ENCODE results near the gene BAHCC1.

Gene BAHCC1

DNA sequence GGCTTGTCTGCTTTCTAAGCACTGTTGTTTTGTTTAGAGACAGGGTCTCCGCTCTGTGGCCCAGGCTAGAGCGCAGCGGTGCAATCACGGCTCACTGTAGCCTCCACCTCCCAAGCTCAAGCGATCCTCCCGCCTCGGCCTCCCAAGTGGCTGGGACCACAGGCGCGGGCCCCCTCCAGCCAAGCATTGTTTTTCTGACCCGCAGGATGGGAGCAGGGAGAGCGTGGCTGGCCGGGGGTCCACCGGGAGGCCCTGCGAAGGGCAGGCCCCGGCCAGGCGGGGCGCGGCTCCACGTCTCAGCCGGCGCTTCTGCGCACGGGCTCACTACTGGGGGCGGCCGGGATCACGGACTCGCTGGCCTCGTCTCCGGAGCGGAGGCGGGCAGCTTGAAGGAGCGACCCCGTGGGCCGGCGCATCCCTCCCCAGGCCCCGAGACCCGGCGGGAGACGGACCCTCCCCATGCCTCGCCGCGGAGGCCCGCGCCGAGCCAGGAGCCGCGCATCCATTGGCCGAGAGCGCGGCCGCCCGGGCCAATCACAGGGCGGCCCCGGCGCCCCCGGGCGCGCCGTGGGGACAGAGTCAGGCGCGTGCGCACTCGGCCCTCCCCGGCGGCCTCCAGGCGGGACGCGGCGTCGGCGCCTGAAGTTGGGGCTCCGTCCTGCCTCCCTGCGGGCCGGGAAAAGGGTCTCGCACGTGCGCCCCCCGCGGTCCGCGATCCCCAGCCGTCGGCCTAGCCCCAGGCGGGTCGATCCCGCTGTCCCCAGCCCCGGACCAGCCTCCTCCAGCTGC lies 92.4 kb downstream of the BAHCC1 start:
- peak overlapping the region; percentile 33 to 56 for H3K4me3 ChIP-seq (replicated peaks in 1 of 2; ENCODE audit: low read depth in 2 of 2, low read length in 2 of 2)
- DNase-seq (ENCODE audit: low read depth in 2 of 2), result peak; percentile 68 to 74
- TF ChIP-seq, protein P1, sequence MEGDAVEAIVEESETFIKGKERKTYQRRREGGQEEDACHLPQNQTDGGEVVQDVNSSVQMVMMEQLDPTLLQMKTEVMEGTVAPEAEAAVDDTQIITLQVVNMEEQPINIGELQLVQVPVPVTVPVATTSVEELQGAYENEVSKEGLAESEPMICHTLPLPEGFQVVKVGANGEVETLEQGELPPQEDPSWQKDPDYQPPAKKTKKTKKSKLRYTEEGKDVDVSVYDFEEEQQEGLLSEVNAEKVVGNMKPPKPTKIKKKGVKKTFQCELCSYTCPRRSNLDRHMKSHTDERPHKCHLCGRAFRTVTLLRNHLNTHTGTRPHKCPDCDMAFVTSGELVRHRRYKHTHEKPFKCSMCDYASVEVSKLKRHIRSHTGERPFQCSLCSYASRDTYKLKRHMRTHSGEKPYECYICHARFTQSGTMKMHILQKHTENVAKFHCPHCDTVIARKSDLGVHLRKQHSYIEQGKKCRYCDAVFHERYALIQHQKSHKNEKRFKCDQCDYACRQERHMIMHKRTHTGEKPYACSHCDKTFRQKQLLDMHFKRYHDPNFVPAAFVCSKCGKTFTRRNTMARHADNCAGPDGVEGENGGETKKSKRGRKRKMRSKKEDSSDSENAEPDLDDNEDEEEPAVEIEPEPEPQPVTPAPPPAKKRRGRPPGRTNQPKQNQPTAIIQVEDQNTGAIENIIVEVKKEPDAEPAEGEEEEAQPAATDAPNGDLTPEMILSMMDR (IDR thresholded peaks at IDR 0.05; ENCODE audit: low read depth, low read length), result no peak

DNA sequence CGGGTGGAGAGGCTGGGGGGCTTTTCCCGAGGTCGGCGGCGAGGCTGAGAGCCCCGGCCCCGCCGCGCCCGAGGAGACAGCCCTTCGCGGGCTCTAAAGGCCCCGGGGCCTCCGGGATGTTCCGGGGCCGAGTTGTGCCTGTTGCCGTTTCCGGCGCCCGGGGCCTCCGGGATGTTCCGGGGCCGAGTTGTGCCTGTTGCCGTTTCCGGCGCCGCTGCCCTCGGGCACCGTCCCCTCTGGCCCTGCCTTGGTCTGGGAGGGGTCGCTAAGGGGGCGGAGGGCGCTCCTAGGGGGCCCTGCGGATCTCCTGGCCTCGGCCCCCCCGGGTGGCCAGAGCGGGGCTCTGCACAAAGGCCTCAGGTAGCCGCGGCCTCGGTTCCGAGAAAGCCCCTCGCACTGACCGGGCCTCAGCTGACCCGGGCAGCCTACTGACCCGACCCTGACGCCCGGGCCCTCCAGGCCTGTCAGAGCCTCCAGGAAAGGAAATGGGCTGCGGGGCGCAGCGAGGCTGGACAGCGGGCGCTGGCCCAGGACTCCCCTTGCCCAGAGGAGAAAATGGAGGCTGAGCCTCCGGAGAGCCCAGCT lies 93.1 kb downstream of the BAHCC1 start:
- DNase-seq (ENCODE audit: low read depth in 2 of 2), result no peak
- TF ChIP-seq, protein P1 (IDR thresholded peaks at IDR 0.05; ENCODE audit: low read depth, low read length), result no peak
- H3K4me3 ChIP-seq (replicated peaks in 1 of 2; ENCODE audit: low read depth in 2 of 2, low read length in 2 of 2), result peak overlapping the region; percentile 33 to 56

DNA sequence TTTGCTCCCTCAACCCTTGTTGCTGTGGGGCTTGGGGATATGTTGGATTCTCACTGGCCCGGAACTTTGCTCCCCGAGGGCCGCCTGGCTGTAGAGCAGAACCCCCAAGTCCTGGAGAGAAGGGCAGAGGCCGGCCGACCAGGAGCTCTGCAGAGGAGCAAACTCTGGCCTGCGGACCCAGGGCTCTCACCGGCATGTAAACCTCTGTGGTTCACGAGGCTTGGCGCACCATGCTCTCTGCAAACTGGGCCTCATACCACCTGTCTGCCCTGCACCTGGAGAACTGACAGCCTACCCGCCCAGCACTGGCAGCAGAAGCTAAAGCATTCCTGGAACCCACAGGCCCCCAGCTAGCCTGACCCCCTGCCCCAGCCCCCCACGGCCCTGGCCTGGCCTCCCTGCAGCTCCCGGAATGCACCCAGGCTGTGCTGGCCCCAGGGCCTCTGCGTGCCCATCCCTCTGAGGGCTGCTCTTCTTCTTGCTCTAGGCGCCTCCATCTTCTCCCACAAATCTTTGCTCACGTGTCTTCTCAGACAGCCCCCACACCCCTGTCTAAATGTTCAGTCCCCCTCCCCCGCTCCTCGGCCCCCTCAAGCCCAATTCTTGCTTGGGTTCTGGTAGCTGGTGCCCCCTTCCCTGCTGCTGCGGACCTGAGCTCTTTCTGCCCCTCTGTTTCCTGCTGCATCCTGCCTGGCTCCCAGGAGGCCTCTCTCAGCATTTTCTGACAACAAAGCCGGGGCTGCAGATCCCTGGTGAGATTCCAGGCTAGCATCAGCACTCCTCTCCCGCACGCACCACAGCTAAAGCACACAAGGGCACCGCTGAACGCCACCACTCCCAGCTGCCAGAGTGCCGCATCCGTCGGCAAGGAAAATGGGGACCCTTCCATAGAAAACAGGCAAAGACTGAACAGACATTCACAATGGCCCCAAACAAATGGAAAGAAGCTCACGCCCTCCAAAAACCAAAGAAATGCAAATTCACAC lies 94.0 kb downstream of the BAHCC1 start:
- no peak overlapping the region for H3K4me3 ChIP-seq (replicated peaks in 1 of 2; ENCODE audit: low read depth in 2 of 2, low read length in 2 of 2)
- DNase-seq (ENCODE audit: low read depth in 2 of 2), result no peak
- TF ChIP-seq, protein P1 (IDR thresholded peaks at IDR 0.05; ENCODE audit: low read depth, low read length), result no peak

DNA sequence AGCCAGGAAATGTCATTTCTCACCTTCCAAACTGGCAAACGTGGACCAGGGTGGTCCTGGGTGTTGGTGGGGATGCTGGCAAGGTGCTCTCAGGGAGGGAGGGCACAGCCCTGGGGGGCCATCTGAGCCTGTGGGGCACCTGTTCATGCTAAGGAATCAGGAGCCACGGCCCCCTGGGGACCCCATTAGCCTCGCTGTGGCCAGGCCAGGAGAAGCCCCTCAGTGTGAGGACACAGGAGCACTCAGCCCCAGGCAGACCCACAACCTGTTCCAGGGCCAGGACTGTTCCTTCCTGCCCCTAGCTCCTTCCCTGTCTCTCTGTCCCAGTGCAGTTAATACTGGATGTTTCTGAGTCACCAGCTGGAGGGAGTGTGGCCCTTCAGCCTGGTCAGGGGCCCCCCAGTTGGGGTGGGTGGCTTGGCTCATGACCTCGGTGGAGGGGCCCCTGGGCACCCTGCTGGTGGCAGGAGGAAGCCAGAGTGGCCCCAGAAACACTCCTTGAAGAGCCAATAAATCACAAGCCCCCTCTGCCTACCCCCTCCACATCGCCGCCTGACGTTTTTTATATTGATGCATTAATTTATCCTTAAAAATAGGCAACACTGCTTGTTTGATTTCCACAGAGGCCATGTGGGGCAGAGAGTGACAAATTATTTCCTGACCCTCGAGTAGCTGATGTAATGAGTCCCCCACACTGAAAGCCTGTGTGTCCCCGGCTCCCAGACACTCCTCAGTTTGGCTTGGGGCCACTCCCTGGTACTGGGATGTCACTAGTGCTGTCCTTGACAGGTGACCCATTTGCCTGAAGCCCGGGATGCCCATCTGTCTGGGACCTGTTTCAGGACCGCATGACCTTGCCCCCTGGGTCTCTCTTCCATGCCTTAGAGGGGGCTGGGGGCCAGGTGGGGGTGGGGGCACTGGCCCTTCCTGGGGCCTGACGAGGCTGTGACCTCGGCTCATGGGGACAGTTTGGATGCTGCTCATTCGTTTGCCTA lies 95.0 kb downstream of the BAHCC1 start:
- TF ChIP-seq, protein P1 (IDR thresholded peaks at IDR 0.05; ENCODE audit: low read depth, low read length), result no peak
- DNase-seq (ENCODE audit: low read depth in 2 of 2), result no peak
- H3K4me3 ChIP-seq (replicated peaks in 1 of 2; ENCODE audit: low read depth in 2 of 2, low read length in 2 of 2), result no peak overlapping the region

DNA sequence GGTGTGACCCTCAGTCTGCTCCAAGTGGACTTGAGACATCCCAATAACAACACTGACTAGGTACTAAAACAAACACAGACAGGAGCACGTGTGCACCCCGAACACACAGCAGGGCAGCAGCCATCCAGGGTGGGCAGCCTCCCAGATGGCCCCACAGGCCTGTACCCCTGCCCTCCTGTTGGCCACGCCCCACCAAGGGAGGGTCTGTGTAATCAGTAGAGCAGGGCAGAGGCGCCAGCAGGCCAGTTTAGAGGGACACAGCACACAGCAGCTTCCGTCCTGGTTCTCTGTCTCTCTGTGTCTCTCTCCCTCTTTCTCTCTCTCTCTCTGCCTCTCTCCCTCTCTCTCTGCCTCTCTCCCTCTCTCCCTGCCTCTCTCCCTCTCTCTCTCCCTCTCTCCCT lies 95.9 kb downstream of the BAHCC1 start:
- DNase-seq (ENCODE audit: low read depth in 2 of 2), result no peak
- TF ChIP-seq, protein P1 (IDR thresholded peaks at IDR 0.05; ENCODE audit: low read depth, low read length), result no peak
- no peak overlapping the region for H3K4me3 ChIP-seq (replicated peaks in 1 of 2; ENCODE audit: low read depth in 2 of 2, low read length in 2 of 2)
